H1 (cell line): ENCODE data around the gene FARS2. TPM values are rescaled to one million over a fixed set of nuclear protein-coding genes. Genes with fewer than 3 reads are reported as not detected.

ENCODE experiments used
- CTCF ChIA-PET: fragments of 300-600 bp; sonication (Branson Sonifier 250); formaldehyde crosslinking; loops from one replicate; lab custom pipeline; 2021; ENCODE audit not compliant: partially characterized antibody; lab: Charles Lee
- POLR2A ChIA-PET: fragments of 300-600 bp; sonication (Branson Sonifier 250); formaldehyde crosslinking; loops from one replicate; lab custom pipeline; 2021; ENCODE audit warnings: inconsistent platforms; ENCODE audit not compliant: partially characterized antibody; lab: Charles Lee
- DNase-seq, 2 experiments: peaks; one replicate each; pipeline versions ENCODE4 v3.0.0 to v3.0.0-alpha.2; 2010 to 2022; ENCODE audit warnings: low spot score in 2 of 2, low read depth in 1 of 2, mixed read lengths in 1 of 2
- FAIRE-seq: peaks from 2 replicates; lab custom pipeline; 2011; peaks lifted over from hg19 to GRCh38; lab: Jason Lieb, UNC
- H2AFZ ChIP-seq: 2 replicates; pipeline ENCODE4 v1.8.1; 2012; ENCODE audit warnings: low read length, inconsistent platforms
- H2AK5ac ChIP-seq: 2 replicates; pipeline ENCODE4 v1.6.1; 2013; ENCODE audit warnings: low read depth, low read length
- H2BK120ac ChIP-seq: replicated peaks from 2 replicates; pipeline ENCODE3; 2013; ENCODE audit warnings: low read depth, low read length, inconsistent platforms
- H2BK12ac ChIP-seq: 2 replicates; pipeline ENCODE4 v1.6.1; 2013; ENCODE audit warnings: low read depth, low read length
- H2BK15ac ChIP-seq: 2 replicates; pipeline ENCODE4 v1.6.1; 2013; ENCODE audit warnings: low read length
- H2BK20ac ChIP-seq: 2 replicates; pipeline ENCODE4 v1.6.1; 2013; ENCODE audit warnings: low read length
- H2BK5ac ChIP-seq: 2 replicates; pipeline ENCODE4 v1.6.1; 2013; ENCODE audit warnings: low read depth, low read length
- H3K14ac ChIP-seq: 2 replicates; pipeline ENCODE4 v1.6.1; 2013; ENCODE audit warnings: inconsistent platforms; ENCODE audit not compliant: insufficient read length
- H3K18ac ChIP-seq: 2 replicates; pipeline ENCODE4 v1.6.1; 2013; ENCODE audit warnings: low read length; ENCODE audit errors: extremely low read depth
- H3K23ac ChIP-seq: 2 replicates; pipeline ENCODE4 v1.6.1; 2013; ENCODE audit warnings: inconsistent platforms; ENCODE audit not compliant: insufficient read length
- H3K23me2 ChIP-seq: 2 replicates; pipeline ENCODE4 v1.6.1; 2013; ENCODE audit warnings: low read depth, low read length
- H3K27ac ChIP-seq: 2 replicates; pipeline ENCODE4 v1.6.1; 2011; ENCODE audit warnings: low read depth, low read length, inconsistent platforms
- H3K27me3 ChIP-seq, 4 experiments: replicated peaks in 1 of 4; 1 replicate in 1 of 4; 2 replicates in 3 of 4; pipeline versions ENCODE4 v1.6.1 to v1.8.1; 2011 to 2013; ENCODE audit warnings: low read length in 3 of 4, mild to moderate bottlenecking in 3 of 4, inconsistent platforms in 2 of 4, mixed read lengths in 2 of 4, moderate library complexity in 1 of 4; ENCODE audit not compliant: control insufficient read depth in 3 of 4, insufficient read depth in 3 of 4; ENCODE audit errors: extremely low read depth in 1 of 4
- H3K36me3 ChIP-seq, 4 experiments: 2 replicates each; pipeline versions ENCODE4 v1.6.1 to v1.8.1; 2011 to 2013; ENCODE audit warnings: mild to moderate bottlenecking in 4 of 4, low read length in 3 of 4, moderate library complexity in 2 of 4, control low read depth in 1 of 4, inconsistent platforms in 1 of 4; ENCODE audit not compliant: insufficient read depth in 4 of 4, control insufficient read depth in 2 of 4
- H3K4ac ChIP-seq: replicated peaks from 2 replicates; pipeline ENCODE3; 2013; ENCODE audit warnings: low read length, low read depth, mixed read lengths, inconsistent platforms; ENCODE audit not compliant: insufficient read length
- H3K4me1 ChIP-seq, 4 experiments: replicated peaks in 1 of 4; 1 replicate in 1 of 4; 2 replicates in 3 of 4; pipeline versions ENCODE4 v1.6.1 to v1.8.1; 2011 to 2013; ENCODE audit warnings: low read length in 3 of 4, inconsistent platforms in 2 of 4, mixed read lengths in 1 of 4; ENCODE audit not compliant: insufficient read depth in 4 of 4, control insufficient read depth in 3 of 4
- H3K4me2 ChIP-seq, 2 experiments: 2 replicates each; pipeline versions ENCODE4 v1.6.1 to v1.8.1; 2011 to 2013; ENCODE audit warnings: low read depth in 2 of 2, low read length in 2 of 2, control low read depth in 1 of 2, inconsistent platforms in 1 of 2, mild to moderate bottlenecking in 1 of 2; ENCODE audit not compliant: insufficient read depth in 1 of 2
- H3K4me3 ChIP-seq, 4 experiments: fragments of 200-600, 300-600 bp in 1 of 4; sonication (generic), shearing (Covaris generic), sonication (Bioruptor Twin) in 1 of 4; 2 replicates each; pipeline versions ENCODE4 v1.5.1 to v1.8.1; 2011 to 2016; ENCODE audit warnings: low read length in 4 of 4, low read depth in 3 of 4, control low read depth in 2 of 4, inconsistent platforms in 2 of 4, mild to moderate bottlenecking in 2 of 4, mixed read lengths in 1 of 4, moderate library complexity in 1 of 4; ENCODE audit not compliant: insufficient read depth in 2 of 4; ENCODE audit errors: extremely low read depth in 1 of 4
- H3K56ac ChIP-seq: replicated peaks from 2 replicates; pipeline ENCODE3; 2013; ENCODE audit warnings: low read depth, mild to moderate bottlenecking, mixed read lengths, low read length, inconsistent platforms; ENCODE audit not compliant: insufficient read length
- H3K79me1 ChIP-seq: 2 replicates; pipeline ENCODE4 v1.6.1; 2013; ENCODE audit warnings: low read depth, low read length, control low read depth
- H3K79me2 ChIP-seq, 2 experiments: 2 replicates each; pipeline versions ENCODE4 v1.6.1 to v1.8.1; 2012 to 2013; ENCODE audit warnings: low read length in 2 of 2, mild to moderate bottlenecking in 2 of 2, inconsistent platforms in 1 of 2; ENCODE audit not compliant: insufficient read depth in 2 of 2, control insufficient read depth in 1 of 2
- H3K9ac ChIP-seq, 4 experiments: replicated peaks in 1 of 4; 1 replicate in 1 of 4; 2 replicates in 3 of 4; pipeline versions ENCODE4 v1.6.1 to v1.8.1; 2011 to 2013; ENCODE audit warnings: low read depth in 3 of 4, low read length in 3 of 4, control low read depth in 2 of 4, mild to moderate bottlenecking in 2 of 4, moderate library complexity in 2 of 4, inconsistent platforms in 1 of 4; ENCODE audit errors: extremely low read depth in 1 of 4
- H3K9me3 ChIP-seq, 2 experiments: 2 replicates each; pipeline versions ENCODE4 v1.6.1 to v1.8.1; 2012 to 2013; ENCODE audit warnings: mild to moderate bottlenecking in 2 of 2, moderate library complexity in 2 of 2, control low read depth in 1 of 2, inconsistent platforms in 1 of 2, low read depth in 1 of 2, low read length in 1 of 2, mixed read lengths in 1 of 2; ENCODE audit not compliant: insufficient read depth in 2 of 2
- H4K20me1 ChIP-seq, 2 experiments: replicated peaks in 1 of 2; 2 replicates each; pipeline versions ENCODE3 to v1.8.1; 2011 to 2013; ENCODE audit warnings: inconsistent platforms in 2 of 2, low read length in 2 of 2, mild to moderate bottlenecking in 1 of 2; ENCODE audit not compliant: insufficient read depth in 2 of 2, control insufficient read depth in 1 of 2
- H4K5ac ChIP-seq: 2 replicates; pipeline ENCODE4 v1.6.1; 2013; ENCODE audit warnings: low read length, low read depth, mixed read lengths, inconsistent platforms; ENCODE audit not compliant: insufficient read length
- H4K8ac ChIP-seq: 2 replicates; pipeline ENCODE4 v1.8.0; 2013; ENCODE audit warnings: mild to moderate bottlenecking, moderate library complexity, low read length, inconsistent platforms; ENCODE audit not compliant: insufficient read depth; ENCODE audit errors: extremely low read depth
- H4K91ac ChIP-seq: replicated peaks from 2 replicates; pipeline ENCODE3; 2013; ENCODE audit warnings: low read length, mixed read lengths, inconsistent platforms; ENCODE audit not compliant: insufficient read length
- CEBPB ChIP-seq: IDR thresholded peaks from 2 replicates; pipeline ENCODE4 v1.6.1; 2012; ENCODE audit warnings: low read depth, low read length
- KDM5A ChIP-seq: fragments of 200-600 bp; IDR thresholded peaks from 2 replicates; pipeline ENCODE4 v1.7.1; 2012; ENCODE audit warnings: mild to moderate bottlenecking, low read length, inconsistent platforms, mixed read lengths
- RAD21 ChIP-seq, 2 experiments: IDR thresholded peaks in 1 of 2; conservative IDR thresholded peaks in 1 of 2; 2 replicates each; pipeline ENCODE4 v1.6.1; 2011; ENCODE audit warnings: low read depth in 2 of 2, low read length in 2 of 2, improper control_type of control experiment in 1 of 2, inconsistent platforms in 1 of 2, mild to moderate bottlenecking in 1 of 2, moderate library complexity in 1 of 2
- SIN3A ChIP-seq, 2 experiments: IDR thresholded peaks in 1 of 2; conservative IDR thresholded peaks in 1 of 2; 2 replicates each; pipeline ENCODE4 v1.6.1; 2011 to 2012; ENCODE audit warnings: low read length in 2 of 2, improper control_type of control experiment in 1 of 2, low read depth in 1 of 2, mild to moderate bottlenecking in 1 of 2
- TAF1 ChIP-seq: IDR thresholded peaks from 2 replicates; pipeline ENCODE4 v1.6.1; 2011; ENCODE audit warnings: mild to moderate bottlenecking, low read depth, low read length
- TAF7 ChIP-seq: optimal IDR thresholded peaks from 2 replicates; pipeline ENCODE3; 2011; ENCODE audit warnings: low read depth, mild to moderate bottlenecking, inconsistent platforms, low read length, moderate library complexity, borderline replicate concordance
- YY1 ChIP-seq: IDR thresholded peaks from 2 replicates; pipeline ENCODE4 v1.6.1; 2011; ENCODE audit warnings: low read depth, mild to moderate bottlenecking, low read length
- WGBS, 2 experiments: shearing (Covaris generic) in 1 of 2; methylation state at CpG; one replicate each; pipeline versions ENCODE4 v1.1.6 to v1.1.7; 2013 to 2015; ENCODE audit warnings: low lambda C conversion rate in 2 of 2, mixed read lengths in 2 of 2, inconsistent platforms in 1 of 2, low coverage in 1 of 2, missing lambda C conversion rate in 1 of 2; ENCODE audit not compliant: insufficient replicate concordance in 2 of 2, insufficient coverage in 1 of 2, insufficient read length in 1 of 2; ENCODE audit errors: extremely low coverage in 1 of 2, missing lambda C conversion rate in 1 of 2; 5-methylcytosine and 5-hydroxymethylcytosine counted together
- polyA plus RNA-seq, 7 experiments: library from polyadenylated mRNA; depleted of rRNA in 3 of 7; stranded (reverse) in 5 of 7; unstranded in 2 of 7; fragments of >200 nt in 5 of 7; fragments of 200-250 nt in 2 of 7; gene quantifications; 1 replicate in 5 of 7; 2 replicates in 1 of 7; 4 replicates in 1 of 7; pipeline versions ENCODE4 v1.2.1 to v1.2.3, GENCODE V29; 2011 to 2013; ENCODE audit warnings: missing spikeins in 2 of 7, mixed read lengths in 2 of 7
- total RNA-seq: library from RNA; stranded (reverse); fragmentation: NEBNext Ultra II Directional; extraction: Animal tissue kit (Norgen Biotek cat#: 25700); gene quantifications from 2 replicates; pipeline ENCODE4 v1.2.1, GENCODE V29; 2021
- TF ChIP-seq, protein P1 (sequence below), 3 experiments: IDR thresholded peaks; 1 replicate in 2 of 3; 2 replicates in 1 of 3; pipeline versions ENCODE4 v1.5.1 to v1.6.1; 2011; ENCODE audit warnings: low read length in 3 of 3, mild to moderate bottlenecking in 3 of 3, inconsistent platforms in 2 of 3, low read depth in 1 of 3, moderate library complexity in 1 of 3; ENCODE audit not compliant: insufficient read depth in 1 of 3; ENCODE audit errors: control extremely low read depth in 1 of 3

The FARS2 gene
- total and polyA plus RNA-seq, 2 of the 8 experiments (the other 6 are each of a cell fraction or from before 2014, with no cell fraction given), result 11.7 to 14.4 TPM

DNA sequence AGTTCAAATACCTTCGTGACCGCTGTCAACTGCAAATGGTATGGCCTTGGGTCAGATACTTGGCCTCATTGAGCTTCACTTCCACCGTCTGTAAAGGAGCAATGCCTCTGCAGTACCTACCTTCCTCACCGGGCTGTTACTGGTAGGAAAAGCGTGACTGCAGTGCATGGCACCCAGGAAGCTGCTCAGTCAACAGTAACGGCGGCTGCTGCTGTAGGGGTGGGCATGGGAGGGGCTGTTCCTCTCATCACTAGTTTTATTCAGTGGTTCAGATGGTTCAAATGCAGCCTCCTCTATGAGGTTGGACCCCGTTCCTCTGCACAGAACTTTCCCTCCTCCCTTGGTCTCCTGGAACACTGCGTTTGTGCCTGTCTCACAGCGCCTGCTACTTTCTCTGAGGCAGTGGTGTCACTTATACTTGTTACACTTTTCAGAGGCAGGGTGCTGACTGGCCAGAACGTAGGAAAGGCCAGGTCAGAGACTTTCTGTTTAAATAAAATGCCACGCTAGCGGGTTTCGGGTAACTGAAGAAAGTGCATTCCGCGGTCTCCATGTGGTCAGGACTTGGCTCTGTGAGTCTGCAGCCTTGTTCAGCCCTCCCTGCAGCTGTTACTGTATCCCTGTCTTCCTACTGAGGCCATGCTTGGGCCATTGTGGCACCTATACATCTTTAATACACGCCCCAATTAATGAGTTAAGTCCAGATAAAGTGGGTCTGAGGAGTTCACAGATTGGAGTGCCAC, 465.8 kb downstream of the FARS2 start:
- WGBS, 2 experiments, result 94% methylated on average over 17 of the region's 17 CpGs; no CpG with 5 or more reads in 1 of the 2 experiments
- no peak for TF ChIP-seq YY1
- TF ChIP-seq SIN3A (conservative IDR thresholded peaks at IDR 0.05 in 1 of 2, IDR thresholded peaks at IDR 0.05 in 1 of 2; ENCODE audit: low read depth in 1 of 2, low read length in 2 of 2), result no peak
- no peak for TF ChIP-seq CEBPB
- TF ChIP-seq, protein P1, sequence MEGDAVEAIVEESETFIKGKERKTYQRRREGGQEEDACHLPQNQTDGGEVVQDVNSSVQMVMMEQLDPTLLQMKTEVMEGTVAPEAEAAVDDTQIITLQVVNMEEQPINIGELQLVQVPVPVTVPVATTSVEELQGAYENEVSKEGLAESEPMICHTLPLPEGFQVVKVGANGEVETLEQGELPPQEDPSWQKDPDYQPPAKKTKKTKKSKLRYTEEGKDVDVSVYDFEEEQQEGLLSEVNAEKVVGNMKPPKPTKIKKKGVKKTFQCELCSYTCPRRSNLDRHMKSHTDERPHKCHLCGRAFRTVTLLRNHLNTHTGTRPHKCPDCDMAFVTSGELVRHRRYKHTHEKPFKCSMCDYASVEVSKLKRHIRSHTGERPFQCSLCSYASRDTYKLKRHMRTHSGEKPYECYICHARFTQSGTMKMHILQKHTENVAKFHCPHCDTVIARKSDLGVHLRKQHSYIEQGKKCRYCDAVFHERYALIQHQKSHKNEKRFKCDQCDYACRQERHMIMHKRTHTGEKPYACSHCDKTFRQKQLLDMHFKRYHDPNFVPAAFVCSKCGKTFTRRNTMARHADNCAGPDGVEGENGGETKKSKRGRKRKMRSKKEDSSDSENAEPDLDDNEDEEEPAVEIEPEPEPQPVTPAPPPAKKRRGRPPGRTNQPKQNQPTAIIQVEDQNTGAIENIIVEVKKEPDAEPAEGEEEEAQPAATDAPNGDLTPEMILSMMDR (IDR thresholded peaks at IDR 0.05; ENCODE audit: control extremely low read depth in 1 of 3, insufficient read depth in 1 of 3, low read depth in 1 of 3, low read length in 3 of 3), result no peak
- no peak for TF ChIP-seq TAF1
- TF ChIP-seq TAF7, result no peak
- no peak for TF ChIP-seq KDM5A
- TF ChIP-seq RAD21 (IDR thresholded peaks at IDR 0.05 in 1 of 2, conservative IDR thresholded peaks at IDR 0.05 in 1 of 2; ENCODE audit: low read depth in 2 of 2, low read length in 2 of 2), result no peak

More for the DNA sequence above, 465.8 kb downstream of the FARS2 start:
- H2AFZ ChIP-seq, result no peak overlapping the region
- H2BK5ac ChIP-seq, result no peak overlapping the region
- H3K4ac ChIP-seq, result no peak overlapping the region
- no peaks in the 10 kb centered on the region for H3K79me1 ChIP-seq
- H3K23ac ChIP-seq, result no peak overlapping the region
- H2BK20ac ChIP-seq, result no peak overlapping the region
- 0 out of 2 replicates have a peak overlapping the region, but pooled peaks have one; percentile 13 for H3K18ac ChIP-seq
- peaks cover 2 to 15% (median 7%) of the 10 kb centered on the region in 4 experiments; a peak in 6 of 7 replicates for H3K4me1 ChIP-seq
- no peak overlapping the region for H3K9ac ChIP-seq
- no peak overlapping the region for H3K4me3 ChIP-seq
- no peak overlapping the region for H3K14ac ChIP-seq
- H4K5ac ChIP-seq, result no peak overlapping the region
- H2AK5ac ChIP-seq, result peak overlapping the region; percentile 58; the same call in 1 of the 2 replicates
- CTCF ChIA-PET, result interaction anchor here (0.9 to 1.9 kb wide), 5 partner anchors 8 to 250 kb away, joined by 4 to 9 read pairs (median 5); no protein-coding TSS in a partner anchor
- no peaks in the 10 kb centered on the region for H4K20me1 ChIP-seq
- H2BK12ac ChIP-seq, result no peak overlapping the region
- DNase-seq (no peak), FAIRE-seq (no peak)
- POLR2A ChIA-PET, result interaction anchor here (0.6 kb wide), 1 partner anchor 84 kb away, joined by 3 read pairs; no protein-coding TSS in a partner anchor
- H3K9me3 ChIP-seq, result no peaks in the 10 kb centered on the region
- no peak overlapping the region for H2BK15ac ChIP-seq
- H3K27me3 ChIP-seq, result no peaks in the 10 kb centered on the region; a peak in 1 of 7 replicates
- no peaks in the 10 kb centered on the region for H3K79me2 ChIP-seq
- no peak overlapping the region for H3K56ac ChIP-seq
- H3K23me2 ChIP-seq, result no peaks in the 10 kb centered on the region
- no peaks in the 10 kb centered on the region for H3K36me3 ChIP-seq
- no peak overlapping the region for H4K8ac ChIP-seq
- H3K27ac ChIP-seq, result no peak overlapping the region
- H4K91ac ChIP-seq, result no peak overlapping the region
- no peak overlapping the region for H2BK120ac ChIP-seq
- no peak overlapping the region for H3K4me2 ChIP-seq
